ENCODE results near the gene IL10RB.
A peak's percentile ranks its signal among the peaks of the same experiment; 100 is the strongest.
"Not testable (repeated sequence)": the region's sequence is repeated elsewhere in the genome, so short reads cannot be mapped to it uniquely, and the experiment has no call there.

The IL10RB gene

DNA sequence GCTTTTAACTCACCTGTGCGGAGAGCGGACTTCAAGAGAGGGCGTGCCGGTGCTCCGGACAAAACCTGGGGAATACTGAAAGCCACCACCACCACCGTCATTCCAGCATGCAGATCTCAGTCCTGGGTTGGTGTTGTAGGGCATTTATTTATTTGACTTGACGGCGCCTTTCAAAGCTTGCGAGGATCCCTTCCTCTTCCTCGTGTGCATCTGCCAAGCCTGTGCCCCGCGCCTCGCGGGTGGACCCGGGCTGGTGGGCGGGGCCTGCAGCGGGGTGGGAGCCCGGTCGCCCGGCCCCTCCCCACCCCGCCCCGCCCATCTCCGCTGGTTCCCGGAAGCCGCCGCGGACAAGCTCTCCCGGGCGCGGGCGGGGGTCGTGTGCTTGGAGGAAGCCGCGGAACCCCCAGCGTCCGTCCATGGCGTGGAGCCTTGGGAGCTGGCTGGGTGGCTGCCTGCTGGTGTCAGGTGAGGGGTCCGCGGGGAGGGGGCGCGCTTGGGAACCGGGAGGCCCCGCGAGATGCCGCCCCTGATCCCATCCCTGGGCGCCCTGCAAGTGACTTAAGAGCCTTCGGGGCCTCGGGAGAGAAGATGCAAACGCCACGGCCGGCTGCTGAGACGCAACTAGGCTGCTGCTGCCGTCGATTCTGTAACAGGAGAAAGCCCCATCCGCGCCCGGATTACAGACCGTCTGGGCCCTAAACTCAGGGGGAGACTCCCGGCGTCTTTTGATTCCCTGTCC, at the start of gene IL10RB:
TSS of gene IL10RB (plus strand) at position 318 of the 739 bp plus-strand sequence. CDS start at position 417, 99 bp downstream.
- H3K4me3 Mint-ChIP-seq = peak within 1 kb of the TSS; percentile 92
- H3K9me3 Mint-ChIP-seq = no peaks in the 10 kb centered on the region
- peak; percentile 86 for DNase-seq
- H3K27ac Mint-ChIP-seq = peak within 1 kb of the TSS; percentile 80
- H3K4me1 Mint-ChIP-seq = peaks cover 38% of the 10 kb centered on the region
- TF ChIP-seq, protein P1, sequence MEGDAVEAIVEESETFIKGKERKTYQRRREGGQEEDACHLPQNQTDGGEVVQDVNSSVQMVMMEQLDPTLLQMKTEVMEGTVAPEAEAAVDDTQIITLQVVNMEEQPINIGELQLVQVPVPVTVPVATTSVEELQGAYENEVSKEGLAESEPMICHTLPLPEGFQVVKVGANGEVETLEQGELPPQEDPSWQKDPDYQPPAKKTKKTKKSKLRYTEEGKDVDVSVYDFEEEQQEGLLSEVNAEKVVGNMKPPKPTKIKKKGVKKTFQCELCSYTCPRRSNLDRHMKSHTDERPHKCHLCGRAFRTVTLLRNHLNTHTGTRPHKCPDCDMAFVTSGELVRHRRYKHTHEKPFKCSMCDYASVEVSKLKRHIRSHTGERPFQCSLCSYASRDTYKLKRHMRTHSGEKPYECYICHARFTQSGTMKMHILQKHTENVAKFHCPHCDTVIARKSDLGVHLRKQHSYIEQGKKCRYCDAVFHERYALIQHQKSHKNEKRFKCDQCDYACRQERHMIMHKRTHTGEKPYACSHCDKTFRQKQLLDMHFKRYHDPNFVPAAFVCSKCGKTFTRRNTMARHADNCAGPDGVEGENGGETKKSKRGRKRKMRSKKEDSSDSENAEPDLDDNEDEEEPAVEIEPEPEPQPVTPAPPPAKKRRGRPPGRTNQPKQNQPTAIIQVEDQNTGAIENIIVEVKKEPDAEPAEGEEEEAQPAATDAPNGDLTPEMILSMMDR (IDR thresholded peaks at IDR 0.05) = no peak
- H3K36me3 Mint-ChIP-seq (ENCODE audit: low read depth) = peaks cover 11% of the 10 kb centered on the region
- H3K27me3 Mint-ChIP-seq (ENCODE audit: low read depth, poor library complexity) = peaks cover 13% of the 10 kb centered on the region

DNA sequence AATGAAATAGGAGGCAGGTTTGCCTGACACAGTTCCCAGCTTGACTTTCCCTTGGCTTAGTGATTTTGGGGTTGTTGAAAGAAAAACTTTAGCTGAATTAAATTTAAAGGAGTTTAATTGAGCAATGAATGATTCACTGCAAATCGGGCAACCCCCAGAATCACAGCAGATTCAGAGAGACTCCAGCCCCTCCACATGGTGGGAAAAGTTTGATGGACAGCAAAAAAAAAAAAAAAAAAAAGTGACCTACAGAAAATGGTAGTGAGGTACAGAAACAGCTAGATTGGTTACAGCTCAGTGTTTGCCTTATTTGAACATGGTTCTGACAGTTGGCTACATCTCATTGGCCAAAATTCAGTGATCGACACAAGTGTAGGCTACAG, 49.0 kb upstream of the IL10RB start:
- Mint-ChIP-seq H3K36me3 (ENCODE audit: low read depth) (no peaks in the 10 kb centered on the region), H3K4me1 (peaks cover 4% of the 10 kb centered on the region), H3K27ac (no peak overlapping the region), H3K27me3 (ENCODE audit: low read depth, poor library complexity) (peaks cover 21% of the 10 kb centered on the region), H3K9me3 (peaks cover 19% of the 10 kb centered on the region), H3K4me3 (no peak overlapping the region)
- no peak for DNase-seq
- TF ChIP-seq, protein P1 (IDR thresholded peaks at IDR 0.05) = no peak

DNA sequence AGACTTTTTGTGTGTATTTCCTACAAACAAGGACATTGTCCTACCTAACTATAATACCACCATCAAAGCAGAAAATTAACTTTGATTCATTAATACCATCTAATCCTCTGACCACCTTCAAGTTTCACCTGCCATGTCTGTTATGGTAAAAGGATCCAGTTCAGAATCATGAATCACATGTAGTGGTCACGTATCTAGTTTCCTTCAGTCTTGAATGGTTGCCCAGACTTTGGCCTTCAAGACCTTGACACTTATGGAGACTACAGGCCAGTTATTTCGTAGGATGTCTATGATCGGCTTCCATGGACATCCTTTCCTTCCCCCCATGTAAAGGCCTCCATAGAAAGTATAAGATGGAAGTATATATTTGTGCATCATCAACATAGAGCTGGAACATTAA, 46.9 kb upstream of the IL10RB start:
- no peak for DNase-seq
- TF ChIP-seq, protein P1 (IDR thresholded peaks at IDR 0.05) = no peak
- H3K4me1 Mint-ChIP-seq = no peaks in the 10 kb centered on the region

DNA sequence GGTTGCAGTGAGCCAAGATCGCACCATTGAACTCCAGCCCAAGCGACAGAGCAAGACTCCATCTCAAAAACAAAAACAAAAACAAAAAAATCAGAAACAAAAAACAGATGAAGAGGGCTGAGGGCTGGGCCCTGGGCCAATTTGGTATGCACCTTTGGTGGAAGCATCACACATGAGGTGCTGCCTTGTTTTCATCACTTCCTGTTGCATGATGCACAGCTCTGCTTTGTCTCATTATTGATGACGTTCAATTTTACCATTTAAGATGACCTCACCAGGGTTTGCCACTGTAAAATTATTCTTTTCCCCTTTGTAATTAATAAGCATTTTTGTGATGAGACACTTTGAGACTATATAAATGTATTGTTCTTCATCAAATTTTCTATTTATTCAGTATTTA, 46.2 kb upstream of the IL10RB start:
- TF ChIP-seq, protein P1 (IDR thresholded peaks at IDR 0.05) = no peak
- Mint-ChIP-seq H3K36me3 (ENCODE audit: low read depth) (no peaks in the 10 kb centered on the region), H3K27ac (no peak overlapping the region), H3K4me1 (no peaks in the 10 kb centered on the region), H3K27me3 (ENCODE audit: low read depth, poor library complexity) (peaks cover 15% of the 10 kb centered on the region), H3K4me3 (no peak overlapping the region), H3K9me3 (peaks cover 30% of the 10 kb centered on the region)
- DNase-seq = no peak

More for the DNA sequence above, 46.9 kb upstream of the IL10RB start:
- no peaks in the 10 kb centered on the region for H3K36me3 Mint-ChIP-seq (ENCODE audit: low read depth)
- H3K9me3 Mint-ChIP-seq = peaks cover 30% of the 10 kb centered on the region
- no peak overlapping the region for H3K4me3 Mint-ChIP-seq
- peaks cover 18% of the 10 kb centered on the region for H3K27me3 Mint-ChIP-seq (ENCODE audit: low read depth, poor library complexity)
- H3K27ac Mint-ChIP-seq = no peak overlapping the region

DNA sequence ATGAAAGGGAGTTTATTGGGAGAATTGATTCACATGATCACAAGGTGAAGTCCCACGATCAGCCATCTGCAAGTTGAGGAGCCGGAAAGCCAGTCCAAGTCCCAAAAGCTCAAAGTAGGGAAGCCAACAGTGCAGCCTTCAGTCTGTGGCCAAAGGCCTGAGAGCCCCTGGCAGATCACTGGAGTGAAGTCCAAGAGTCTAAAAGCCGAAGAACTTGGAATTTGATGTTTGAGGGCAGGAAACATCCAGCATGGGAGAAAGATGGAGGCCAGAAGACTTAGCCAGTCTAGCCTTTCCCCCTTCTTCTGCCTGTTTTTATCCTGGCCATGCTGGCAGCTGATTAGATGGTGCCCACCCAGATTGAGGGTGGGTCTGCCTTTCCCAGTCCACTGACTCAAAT, 40.8 kb upstream of the IL10RB start:
- H3K4me3 Mint-ChIP-seq; H3K27me3 Mint-ChIP-seq (ENCODE audit: low read depth, poor library complexity); H3K36me3 Mint-ChIP-seq (ENCODE audit: low read depth); DNase-seq; H3K27ac Mint-ChIP-seq; H3K4me1 Mint-ChIP-seq: not testable (repeated sequence)
- peaks cover 18% of the 10 kb centered on the region for H3K9me3 Mint-ChIP-seq

DNA sequence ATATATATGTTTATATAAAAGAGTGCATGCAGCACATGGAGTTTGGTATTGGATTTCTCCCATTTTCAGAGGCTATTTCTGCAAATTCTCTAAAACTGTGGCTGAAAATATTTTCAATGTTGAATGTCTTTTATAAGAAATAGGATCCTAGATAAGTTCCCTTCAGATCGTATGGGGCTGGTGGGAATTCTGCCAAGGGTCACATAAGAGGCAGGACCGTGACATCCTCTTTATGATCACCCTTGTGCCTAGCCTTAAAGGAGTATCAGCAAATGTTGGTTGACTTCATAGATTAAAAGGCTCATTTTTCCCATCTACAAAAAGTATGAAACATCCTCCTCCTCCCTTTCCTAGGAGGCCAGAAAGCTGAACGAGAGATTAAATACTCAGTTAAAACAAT, 37.7 kb upstream of the IL10RB start:
- TF ChIP-seq, protein P1 (IDR thresholded peaks at IDR 0.05) = no peak
- Mint-ChIP-seq H3K4me3 (peak overlapping the region; percentile 25), H3K9me3 (peaks cover 8% of the 10 kb centered on the region), H3K4me1 (peaks cover 15% of the 10 kb centered on the region), H3K27me3 (ENCODE audit: low read depth, poor library complexity) (peaks cover 6% of the 10 kb centered on the region), H3K27ac (no peak overlapping the region), H3K36me3 (ENCODE audit: low read depth) (peaks cover 6% of the 10 kb centered on the region)
- no peak for DNase-seq

Measured in nephron progenitor cell (in vitro differentiated cells).